Inflammatory macrophage (primary cell): Measurements from ENCODE around the gene MZT2B.
"Not testable (repeated sequence)": the region's sequence is repeated elsewhere in the genome, so short reads cannot be mapped to it uniquely, and the experiment has no call there.

Experiments used
- DNase-seq, 2 donors: peaks; one replicate each; pipeline ENCODE4 v3.0.0-alpha.2; 2020 to 2022

The MZT2B gene

DNA sequence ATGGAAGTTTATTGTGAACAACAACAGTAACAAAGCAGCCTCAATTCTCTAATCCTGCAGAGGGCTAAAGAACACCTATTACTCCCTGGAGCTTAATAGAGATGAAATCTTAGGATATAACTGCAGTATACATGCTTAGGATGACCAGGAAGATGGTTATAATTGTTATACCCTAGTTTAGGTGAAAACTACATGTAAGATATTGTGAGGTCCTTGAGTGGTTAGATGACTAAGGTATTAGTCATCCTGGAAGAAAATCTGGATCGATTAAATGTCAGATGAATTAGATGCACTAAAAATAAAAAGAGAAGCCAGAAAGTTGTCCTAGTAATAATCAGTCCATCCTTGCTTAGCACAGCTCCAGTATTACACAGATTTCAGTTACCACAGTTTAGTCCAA, 38.4 kb downstream of the MZT2B start:
- DNase-seq = not testable (repeated sequence)

DNA sequence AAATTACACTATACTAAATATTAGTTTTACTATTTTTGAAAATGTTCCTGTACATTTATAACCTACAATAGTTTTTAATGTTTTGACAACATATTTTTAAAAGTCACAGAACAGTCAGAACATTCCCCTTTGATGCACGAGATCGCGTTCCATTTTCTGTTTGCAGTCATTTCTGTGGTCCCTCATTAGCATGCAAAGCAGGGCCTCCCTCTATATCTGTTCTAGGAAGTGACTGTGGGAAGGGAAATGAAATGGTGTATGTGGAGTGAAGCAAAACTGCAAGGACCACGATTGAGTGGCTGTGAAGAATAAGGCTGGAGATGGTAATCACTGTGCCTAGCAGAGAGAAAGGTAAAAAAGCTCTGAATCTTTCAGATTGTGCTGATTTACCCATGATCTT, 40.5 kb downstream of the MZT2B start:
- DNase-seq = not testable (repeated sequence)

DNA sequence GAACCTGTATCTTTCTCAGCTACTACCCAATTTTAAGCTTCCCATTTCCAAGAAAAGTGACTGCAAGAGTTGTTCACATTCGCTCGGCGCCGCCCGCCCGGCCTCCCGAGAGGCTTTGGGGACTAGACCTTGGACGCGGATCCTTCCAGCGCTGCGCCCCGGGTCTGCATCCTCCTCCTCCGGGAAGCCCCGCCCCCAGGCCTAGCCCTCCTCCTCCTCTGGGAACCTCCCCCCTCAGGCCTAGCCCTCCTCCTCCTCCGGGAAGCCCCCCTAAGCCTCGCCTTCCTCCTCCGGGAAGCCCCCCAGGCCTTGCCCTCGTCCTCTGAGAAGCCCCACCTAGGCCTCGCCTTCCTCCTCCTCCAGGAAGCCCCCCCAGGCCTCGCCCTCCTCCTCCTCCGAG, 45.9 kb downstream of the MZT2B start:
- not testable (repeated sequence) for DNase-seq

DNA sequence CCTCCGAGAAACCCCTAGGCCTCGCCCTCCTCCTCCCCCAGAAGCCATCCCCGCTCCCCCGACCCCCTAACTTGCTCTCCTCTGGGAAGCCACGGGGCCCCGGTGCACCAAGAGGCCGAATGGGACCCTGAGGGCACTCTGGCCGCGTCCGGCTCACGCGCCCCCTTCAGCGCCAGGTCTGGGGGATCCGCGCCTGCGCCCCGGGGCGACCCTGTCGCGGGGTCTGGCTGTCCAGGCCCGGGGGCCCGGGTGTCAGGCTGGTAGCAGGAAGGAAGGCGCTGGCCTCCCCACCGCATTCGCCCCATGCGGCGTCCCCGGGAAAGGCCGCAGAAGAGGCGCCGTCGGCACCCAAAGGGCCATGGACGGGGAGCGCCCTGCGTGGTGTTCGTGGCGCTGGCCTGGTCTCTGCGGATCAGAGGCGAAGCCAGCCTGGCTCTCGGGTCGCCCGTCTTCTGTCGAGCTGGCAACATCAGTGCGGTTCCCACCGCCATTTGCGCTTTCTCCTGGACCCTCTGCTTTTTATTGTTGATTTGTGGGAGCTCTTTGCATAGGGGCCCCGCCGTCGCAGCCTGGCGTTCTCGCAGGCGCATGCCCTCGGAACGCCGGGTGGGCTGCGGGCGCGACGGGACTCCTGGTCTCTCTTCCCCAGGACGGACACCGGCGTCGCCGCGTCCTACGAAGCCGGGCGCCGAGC, 46.6 kb downstream of the MZT2B start:
- DNase-seq = not testable (repeated sequence)

DNA sequence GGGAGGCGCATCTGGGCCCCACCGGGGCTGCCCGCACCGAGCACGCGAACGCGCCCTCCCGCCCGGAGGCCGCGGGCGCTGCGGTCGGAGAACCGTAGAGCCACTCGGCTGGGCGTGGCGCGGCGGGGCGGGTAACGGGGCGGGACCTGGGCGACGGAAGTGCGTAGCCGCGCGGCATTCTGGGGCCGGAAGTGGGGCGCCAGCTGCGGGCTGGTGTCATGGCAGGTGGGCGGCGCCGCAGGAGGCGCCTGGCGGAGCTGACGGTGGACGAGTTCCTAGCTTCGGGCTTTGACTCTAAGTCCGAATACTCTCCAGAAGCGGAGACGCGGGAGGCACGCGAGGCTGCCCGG, 47.1 kb downstream of the MZT2B start:
- DNase-seq = peak in 1 of 2 donors; percentile 3

DNA sequence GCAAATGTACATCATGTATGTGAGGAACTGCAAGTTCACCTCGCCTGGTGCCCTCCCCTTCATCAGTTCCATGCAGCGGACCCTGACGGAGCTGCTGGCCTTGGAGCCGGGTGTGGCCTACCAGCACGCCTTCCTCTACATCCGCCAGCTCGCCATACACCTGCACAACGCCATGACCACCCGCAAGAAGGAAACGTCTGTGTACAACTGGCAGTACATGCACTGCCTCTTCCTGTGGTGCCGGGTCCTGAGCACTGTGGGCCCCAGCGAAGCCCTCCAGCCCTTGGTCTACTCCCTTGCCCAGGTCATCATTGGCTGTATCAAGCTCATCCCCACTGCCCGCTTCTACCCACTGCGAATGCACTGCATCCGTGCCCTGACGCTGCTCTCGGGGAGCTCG, 48.3 kb downstream of the MZT2B start:
- DNase-seq = not testable (repeated sequence)

DNA sequence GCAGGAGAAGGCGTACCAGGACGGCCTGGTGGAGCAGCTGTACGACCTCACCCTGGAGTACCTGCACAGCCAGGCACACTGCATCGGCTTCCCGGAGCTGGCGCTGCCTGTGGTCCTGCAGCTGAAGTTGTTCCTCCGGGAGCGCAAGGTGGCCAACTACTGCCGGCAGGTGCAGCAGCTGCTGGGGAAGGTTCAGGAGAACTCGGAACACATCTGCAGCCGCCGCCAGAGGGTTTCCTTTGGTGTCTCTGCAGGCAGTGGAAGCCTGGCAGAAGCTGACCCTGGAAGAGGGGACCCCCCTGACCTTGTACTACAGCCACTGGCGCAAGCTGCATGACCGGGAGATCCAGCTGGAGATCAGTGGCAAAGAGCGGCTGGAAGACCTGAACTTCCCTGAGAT, 48.8 kb downstream of the MZT2B start:
- not testable (repeated sequence) for DNase-seq

DNA sequence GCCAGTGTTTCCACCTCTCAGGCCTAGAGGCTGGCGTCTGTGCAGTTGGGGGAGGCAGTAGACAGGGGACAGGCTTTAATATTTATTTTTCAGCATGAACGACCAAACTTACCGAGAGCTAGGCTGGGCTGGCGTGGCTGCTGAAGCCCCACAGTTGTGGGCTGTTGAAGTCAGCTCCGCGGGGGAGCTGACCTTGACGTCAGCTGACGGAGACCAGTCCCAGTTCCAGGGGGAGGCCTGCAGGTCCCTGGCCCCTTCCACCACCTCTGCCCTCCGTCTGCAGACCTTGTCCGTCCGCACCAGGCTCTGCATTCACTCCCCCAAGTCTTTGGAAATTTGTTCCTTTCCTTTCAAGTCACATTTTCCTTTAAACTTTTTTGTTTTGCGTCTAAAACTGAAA, 49.6 kb downstream of the MZT2B start:
- no peak for DNase-seq

DNA sequence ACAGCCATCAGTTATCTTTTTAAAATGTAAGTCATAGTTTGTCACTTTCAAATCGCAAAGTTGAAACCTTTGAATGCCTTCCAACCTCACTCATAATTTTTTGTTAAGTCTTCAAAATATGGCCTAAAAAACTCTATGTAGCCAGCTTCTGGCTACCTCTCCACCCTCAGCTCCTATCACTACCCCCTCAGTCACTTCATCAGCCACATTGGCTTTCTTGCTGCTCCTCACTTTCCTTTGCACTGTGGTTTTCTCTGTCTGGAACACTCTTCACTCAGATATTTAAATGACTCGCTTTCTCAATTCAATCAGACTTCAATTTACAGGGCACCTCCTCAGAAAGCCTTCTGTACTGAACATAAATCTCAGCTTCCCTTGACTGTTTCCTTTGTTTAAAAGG, 51.0 kb downstream of the MZT2B start:
- not testable (repeated sequence) for DNase-seq

DNA sequence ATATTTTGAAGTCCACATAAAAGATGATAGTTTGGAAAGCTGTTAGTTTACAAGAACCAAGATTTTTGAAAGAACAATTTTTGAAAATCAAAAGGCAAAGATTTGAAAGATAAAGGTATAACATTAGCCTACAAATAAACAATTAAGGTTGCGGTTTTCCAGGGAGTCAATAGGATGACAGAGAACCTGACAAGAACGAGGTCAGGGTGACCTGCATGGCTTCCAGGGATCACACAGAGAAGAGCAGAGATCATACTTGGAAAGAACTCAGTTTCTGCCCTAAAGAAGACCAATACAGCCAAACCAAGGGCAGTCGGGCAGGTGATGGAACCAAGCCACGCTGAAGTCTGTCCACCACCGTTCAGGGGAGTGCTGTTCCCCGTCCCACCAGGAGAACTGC, 57.5 kb downstream of the MZT2B start:
- DNase-seq = not testable (repeated sequence)
